Neuronal stem cell (in vitro differentiated cells): ENCODE measurements around the gene CDH13.

Experiments
- DNase-seq: peaks from one replicate; pipeline ENCODE4 v3.0.0-alpha.2; 2013; ENCODE audit warnings: low spot score
- H2AFZ ChIP-seq: one replicate; pipeline ENCODE4 v1.6.1; 2013; ENCODE audit warnings: mild to moderate bottlenecking, low read length, inconsistent platforms
- H2AK5ac ChIP-seq: 2 replicates; pipeline ENCODE4 v1.6.1; 2013; ENCODE audit warnings: low read depth, mild to moderate bottlenecking, inconsistent platforms, low read length, moderate library complexity, mixed read lengths
- H2BK120ac ChIP-seq: 2 replicates; pipeline ENCODE4 v1.6.1; 2013; ENCODE audit warnings: low read depth, mild to moderate bottlenecking, inconsistent platforms, low read length, moderate library complexity, mixed read lengths
- H2BK12ac ChIP-seq: one replicate; pipeline ENCODE4 v1.6.1; 2013; ENCODE audit warnings: low read length, inconsistent platforms
- H2BK15ac ChIP-seq: 2 replicates; pipeline ENCODE4 v1.6.1; 2013; ENCODE audit warnings: mild to moderate bottlenecking, low read length, inconsistent platforms, mixed read lengths
- H2BK5ac ChIP-seq: one replicate; pipeline ENCODE4 v1.6.1; 2013; ENCODE audit warnings: inconsistent platforms, mild to moderate bottlenecking, low read length, moderate library complexity
- H3K14ac ChIP-seq: one replicate; pipeline ENCODE4 v1.6.1; 2013; ENCODE audit warnings: low read length, inconsistent platforms
- H3K18ac ChIP-seq: 2 replicates; pipeline ENCODE4 v1.6.1; 2013; ENCODE audit warnings: low read length, inconsistent platforms
- H3K23ac ChIP-seq: 2 replicates; pipeline ENCODE4 v1.6.1; 2013; ENCODE audit warnings: low read depth, mild to moderate bottlenecking, mixed read lengths, low read length, inconsistent platforms; ENCODE audit not compliant: poor library complexity
- H3K27ac ChIP-seq: replicated peaks from 3 replicates; pipeline ENCODE4 v1.5.1; 2013; ENCODE audit warnings: low read length, inconsistent platforms
- H3K27me3 ChIP-seq, 3 experiments: 2 replicates each; pipeline ENCODE4 v1.6.1; 2013; ENCODE audit warnings: low read length in 3 of 3, mild to moderate bottlenecking in 2 of 3, inconsistent platforms in 1 of 3, low read depth in 1 of 3, mixed read lengths in 1 of 3, moderate library complexity in 1 of 3; ENCODE audit not compliant: control insufficient read depth in 3 of 3, insufficient read depth in 3 of 3
- H3K36me3 ChIP-seq, 2 donors: replicated peaks in 1 of 2; 2 replicates each; pipeline ENCODE4 v1.6.1; 2013; ENCODE audit warnings: low read length in 2 of 2; ENCODE audit not compliant: control insufficient read depth in 2 of 2, insufficient read depth in 2 of 2
- H3K4ac ChIP-seq: 2 replicates; pipeline ENCODE4 v1.6.1; 2013; ENCODE audit warnings: inconsistent platforms, mild to moderate bottlenecking, low read length, moderate library complexity
- H3K4me1 ChIP-seq, 2 donors: 1 replicate in 1 of 2; 2 replicates in 1 of 2; pipeline ENCODE4 v1.6.1; 2013; ENCODE audit warnings: low read length in 2 of 2, low read depth in 1 of 2; ENCODE audit not compliant: control insufficient read depth in 2 of 2, insufficient read depth in 1 of 2
- H3K4me2 ChIP-seq: one replicate; pipeline ENCODE4 v1.6.1; 2013; ENCODE audit warnings: mild to moderate bottlenecking, low read length, inconsistent platforms; ENCODE audit not compliant: insufficient read depth, poor library complexity, severe bottlenecking
- H3K4me3 ChIP-seq, 2 donors: 2 replicates each; pipeline ENCODE4 v1.5.1; 2013; ENCODE audit warnings: low read length in 2 of 2, mild to moderate bottlenecking in 2 of 2, inconsistent platforms in 1 of 2, moderate library complexity in 1 of 2
- H3K79me1 ChIP-seq: one replicate; pipeline ENCODE4 v1.6.1; 2013; ENCODE audit warnings: low read depth, mild to moderate bottlenecking, inconsistent platforms, low read length, moderate library complexity
- H3K9ac ChIP-seq: one replicate; pipeline ENCODE4 v1.6.1; 2013; ENCODE audit warnings: mild to moderate bottlenecking, low read depth, low read length, inconsistent platforms; ENCODE audit not compliant: poor library complexity
- H3K9me3 ChIP-seq, 2 donors: replicated peaks in 1 of 2; 2 replicates each; pipeline versions ENCODE3 to v1.6.1; 2013; ENCODE audit warnings: low read length in 2 of 2, mild to moderate bottlenecking in 2 of 2, inconsistent platforms in 1 of 2, low read depth in 1 of 2, mixed read lengths in 1 of 2, moderate library complexity in 1 of 2; ENCODE audit not compliant: control insufficient read depth in 2 of 2, insufficient read depth in 1 of 2
- H4K8ac ChIP-seq: one replicate; pipeline ENCODE4 v1.6.1; 2013; ENCODE audit warnings: low read depth, mild to moderate bottlenecking, inconsistent platforms, low read length, moderate library complexity
- H4K91ac ChIP-seq: one replicate; pipeline ENCODE4 v1.6.1; 2013; ENCODE audit warnings: low read length, low read depth, mild to moderate bottlenecking, inconsistent platforms; ENCODE audit not compliant: poor library complexity
- WGBS, 2 donors: extraction: QIAGEN DNeasy Blood & Tissue Kit; methylation state at CpG; one replicate each; pipeline ENCODE4 v1.1.7; 2013; ENCODE audit warnings: missing lambda C conversion rate in 2 of 2, mixed read lengths in 1 of 2; ENCODE audit not compliant: insufficient read length in 2 of 2, insufficient replicate concordance in 1 of 2; ENCODE audit errors: extremely low coverage in 2 of 2; 5-methylcytosine and 5-hydroxymethylcytosine counted together

The CDH13 gene

DNA sequence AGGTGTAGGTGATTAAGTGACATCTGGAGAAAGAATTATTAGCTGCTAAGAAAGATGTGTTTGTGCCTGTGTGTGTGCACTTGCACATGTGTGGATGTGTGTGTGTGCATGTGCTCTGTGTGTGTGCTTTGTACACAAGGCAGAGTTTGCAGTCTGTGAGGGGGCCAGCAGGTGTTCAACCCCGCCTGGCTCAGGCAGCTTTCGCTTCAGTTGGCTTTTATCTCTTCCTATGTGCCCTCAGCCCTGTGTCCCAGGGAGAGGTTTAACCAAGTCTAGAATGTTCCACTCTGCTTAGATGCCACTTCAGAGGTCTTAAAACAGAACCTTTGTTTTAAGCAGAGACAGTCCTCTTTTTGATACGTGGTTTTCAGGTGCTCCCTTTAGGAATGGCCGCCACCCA is 58.8 kb downstream of the CDH13 start:
- no CpG with 5 or more reads among the region's 4 CpGs for WGBS, 2 donors
- Histone ChIP-seq H2BK12ac (no peak overlapping the region), H3K9me3 (no peaks in the 10 kb centered on the region), H3K14ac (no peak overlapping the region), H2AFZ (no peak overlapping the region), H3K18ac (no peak overlapping the region), H2AK5ac (no peak overlapping the region), H3K4me2 (no peak overlapping the region), H3K27ac (no peak overlapping the region), H3K4ac (no peak overlapping the region), H2BK5ac (no peak overlapping the region), H3K36me3 (no peaks in the 10 kb centered on the region), H2BK120ac (no peak overlapping the region), H3K27me3 (no peaks in the 10 kb centered on the region), H3K79me1 (no peaks in the 10 kb centered on the region), H3K4me3 (no peak overlapping the region), H3K9ac (no peak overlapping the region), H3K23ac (no peak overlapping the region), H4K91ac (no peak overlapping the region), H4K8ac (no peak overlapping the region), H3K4me1 (no peaks in the 10 kb centered on the region), H2BK15ac (no peak overlapping the region)
- DNase-seq: no peak

GRCh38 chr16:82694239-82694874 is 67.6 kb downstream of the CDH13 start:
- Histone ChIP-seq H3K4ac (no peak overlapping the region), H4K8ac (no peak overlapping the region), H3K27ac (no peak overlapping the region), H3K36me3 (no peaks in the 10 kb centered on the region), H3K79me1 (no peaks in the 10 kb centered on the region), H3K4me3 (no peak overlapping the region), H2BK120ac (no peak overlapping the region), H4K91ac (no peak overlapping the region), H3K9me3 (no peaks in the 10 kb centered on the region), H2AK5ac (no peak overlapping the region), H3K9ac (no peak overlapping the region), H2AFZ (no peak overlapping the region), H2BK12ac (no peak overlapping the region), H3K4me1 (no peaks in the 10 kb centered on the region), H3K18ac (no peak overlapping the region), H3K14ac (no peak overlapping the region), H3K27me3 (no peaks in the 10 kb centered on the region), H3K4me2 (no peak overlapping the region), H2BK5ac (no peak overlapping the region), H2BK15ac (no peak overlapping the region), H3K23ac (no peak overlapping the region)
- DNase-seq: no peak

GRCh38 chr16:82695806-82696205 is 69.0 kb downstream of the CDH13 start:
- H3K4me2 ChIP-seq: no peak overlapping the region
- H3K18ac ChIP-seq: no peak overlapping the region
- DNase-seq: no peak
- H3K79me1 ChIP-seq: no peaks in the 10 kb centered on the region
- H3K27me3 ChIP-seq: no peaks in the 10 kb centered on the region
- H3K14ac ChIP-seq: no peak overlapping the region
- WGBS, 2 donors: no CpG with 5 or more reads among the region's 1 CpG
- no peak overlapping the region for H3K23ac ChIP-seq
- H3K4me3 ChIP-seq: no peak overlapping the region
- no peak overlapping the region for H3K9ac ChIP-seq
- no peaks in the 10 kb centered on the region for H3K36me3 ChIP-seq
- H2BK15ac ChIP-seq: no peak overlapping the region
- no peak overlapping the region for H3K4ac ChIP-seq
- no peak overlapping the region for H4K91ac ChIP-seq
- no peak overlapping the region for H3K27ac ChIP-seq
- H3K4me1 ChIP-seq: no peaks in the 10 kb centered on the region
- no peak overlapping the region for H2AK5ac ChIP-seq
- no peak overlapping the region for H2BK120ac ChIP-seq
- no peaks in the 10 kb centered on the region for H3K9me3 ChIP-seq
- no peak overlapping the region for H2AFZ ChIP-seq
- no peak overlapping the region for H2BK5ac ChIP-seq
- H4K8ac ChIP-seq: no peak overlapping the region
- H2BK12ac ChIP-seq: no peak overlapping the region

- H3K4me3 ChIP-seq: no peak overlapping the region
- H3K36me3 ChIP-seq: no peaks in the 10 kb centered on the region
- no peak overlapping the region for H3K27ac ChIP-seq
- no peak overlapping the region for H2AFZ ChIP-seq
- H3K4ac ChIP-seq: no peak overlapping the region
- no peaks in the 10 kb centered on the region for H3K79me1 ChIP-seq
- H2BK12ac ChIP-seq: no peak overlapping the region
- no peak overlapping the region for H2BK15ac ChIP-seq
- H2BK5ac ChIP-seq: no peak overlapping the region
- H3K27me3 ChIP-seq: no peaks in the 10 kb centered on the region
- H3K14ac ChIP-seq: no peak overlapping the region
- H3K9me3 ChIP-seq: no peaks in the 10 kb centered on the region
- peak overlapping the region; percentile 46 for H3K18ac ChIP-seq
- no peak overlapping the region for H4K91ac ChIP-seq
- no CpG with 5 or more reads among the region's 3 CpGs for WGBS, 2 donors
- peaks cover 0 to 2% of the 10 kb centered on the region in 2 donors for H3K4me1 ChIP-seq
- no peak overlapping the region for H3K9ac ChIP-seq
- no peak for DNase-seq
- H2BK120ac ChIP-seq: no peak overlapping the region
- no peak overlapping the region for H2AK5ac ChIP-seq
- no peak overlapping the region for H4K8ac ChIP-seq
- no peak overlapping the region for H3K23ac ChIP-seq
- H3K4me2 ChIP-seq: no peak overlapping the region
Measured at GRCh38 chr16:82699260-82699659, 72.5 kb downstream of the CDH13 start.
